ENCODE measurements around the gene RNF220. TPM values are rescaled to one million over a fixed set of nuclear protein-coding genes. Genes with fewer than 3 reads are reported as not detected.

Gene RNF220
- total and polyA plus RNA-seq, 2 of the 13 experiments (the other 11 are each of a cell fraction or from before 2014, with no cell fraction given): 48.2 to 72.1 TPM

GRCh38 chr1:44483089-44483874 is 78.2 kb downstream of the RNF220 start:
- ATAC-seq: no peak
- POLR2A ChIA-PET: no interaction called here
- TF ChIP-seq BORCS8-MEF2B (CRISPR knock-in tag; IDR thresholded peaks at IDR 0.05): no peak
- TF ChIP-seq REL (CRISPR knock-in tag; conservative IDR thresholded peaks at IDR 0.05): no peak
- no peak for TF ChIP-seq KIAA2018 (CRISPR knock-in tag; IDR thresholded peaks at IDR 0.05; ENCODE audit: borderline replicate concordance)
- TF ChIP-seq ZFP36L2 (CRISPR knock-in tag; IDR thresholded peaks at IDR 0.05): no peak
- TF ChIP-seq FOXA3 (CRISPR knock-in tag; IDR thresholded peaks at IDR 0.05): no peak
- no peak for TF ChIP-seq THYN1 (CRISPR knock-in tag; IDR thresholded peaks at IDR 0.05; ENCODE audit: borderline replicate concordance, low read depth)
- TF ChIP-seq MLLT10 (CRISPR knock-in tag; IDR thresholded peaks at IDR 0.05): no peak
- no peak for TF ChIP-seq ZNF75D (CRISPR knock-in tag; IDR thresholded peaks at IDR 0.05; ENCODE audit: borderline replicate concordance)
- no peak for TF ChIP-seq ZBTB46 (CRISPR knock-in tag; IDR thresholded peaks at IDR 0.05; ENCODE audit: borderline replicate concordance)
- TF ChIP-seq PHF20 (CRISPR knock-in tag; IDR thresholded peaks at IDR 0.05): no peak

More at GRCh38 chr1:44483089-44483874, 78.2 kb downstream of the RNF220 start:
- Histone ChIP-seq H3K36me3 (replicated peaks in 1 of 2; ENCODE audit: control insufficient read depth in 1 of 2, insufficient read depth in 2 of 2, low read length in 2 of 2) (peaks cover 0 to 1% of the 10 kb centered on the region in 2 experiments; a peak in 1 of 5 replicates), H3K4me1 (ENCODE audit: insufficient read depth, low read length) (no peaks in the 10 kb centered on the region), H3K4me3 (replicated peaks in 1 of 3; ENCODE audit: insufficient read depth in 1 of 3, low read depth in 2 of 3, low read length in 3 of 3) (no peak overlapping the region), H3K27ac (ENCODE audit: extremely low read length, insufficient read depth, low read length) (no peak overlapping the region), H2AFZ (ENCODE audit: low read length) (no peak overlapping the region), H3K9me3 (ENCODE audit: low read length) (no peaks in the 10 kb centered on the region), H3K79me2 (ENCODE audit: insufficient read depth, low read length) (no peaks in the 10 kb centered on the region), H4K20me1 (ENCODE audit: insufficient read depth, low read length) (no peaks in the 10 kb centered on the region; the same call in 1 of the 2 replicates), H3K9ac (ENCODE audit: insufficient read depth, low read depth, low read length) (no peak overlapping the region), H3K27me3 (ENCODE audit: control insufficient read depth in 1 of 2, insufficient read depth in 2 of 2, low read length in 2 of 2) (no peaks in the 10 kb centered on the region; a peak in 1 of 5 replicates), H3K4me2 (ENCODE audit: low read depth, low read length) (no peak overlapping the region)
- CTCF ChIA-PET (ENCODE audit: low intra/inter-chr PET ratio, low total read pairs): no interaction called here
- no TSS peak for BruUV-seq (replicated peaks)
- WGBS (ENCODE audit: low lambda C conversion rate): 69% methylated on average over 5 of the region's 5 CpGs
- FAIRE-seq (no peak), DNase-seq (ENCODE audit: low spot score) (no peak)
- intact Hi-C loops (cut with micrococcal nuclease; ENCODE audit: unreplicated experiment): no loop called here
- in situ Hi-C loops (cut with HindIII; ENCODE audit: extremely low pct_ligation_motif_present, low pct_unique_long_range_greater_than_20kb): no loop called here
